Spleen (tissue), 11 donors: ENCODE results near the gene MALSU1. TPM values are rescaled to one million over a fixed set of nuclear protein-coding genes. Genes with fewer than 3 reads are reported as not detected.

Experiments
- DNase-seq: peaks from one replicate; pipeline ENCODE4 v3.0.0-alpha.2; 2020
- H3K27ac ChIP-seq, 8 donors: fragments of 200-600 bp; sonication (generic) in 7 of 8; 1 replicate in 4 of 8; 2 replicates in 4 of 8; pipeline versions ENCODE4 v1.5.0 to v1.8.0; 2016 to 2021; ENCODE audit warnings: inconsistent platforms in 4 of 8, mild to moderate bottlenecking in 4 of 8, moderate library complexity in 1 of 8
- H3K27me3 ChIP-seq, 7 donors: fragments of 200-600 bp; sonication (generic) in 6 of 7; replicated peaks in 1 of 7; 1 replicate in 4 of 7; 2 replicates in 3 of 7; pipeline versions ENCODE4 v1.5.0 to v1.8.0; 2016 to 2021; ENCODE audit warnings: inconsistent platforms in 3 of 7, mild to moderate bottlenecking in 1 of 7
- H3K36me3 ChIP-seq, 6 donors: fragments of 200-600 bp; sonication (generic) in 5 of 6; 1 replicate in 4 of 6; 2 replicates in 2 of 6; pipeline versions ENCODE4 v1.5.0 to v1.8.0; 2016 to 2021; ENCODE audit warnings: inconsistent platforms in 2 of 6
- H3K4me1 ChIP-seq, 6 donors: fragments of 200-600 bp; sonication (generic) in 5 of 6; 1 replicate in 3 of 6; 2 replicates in 3 of 6; pipeline versions ENCODE4 v1.5.0 to v1.8.0; 2016 to 2021; ENCODE audit warnings: inconsistent platforms in 3 of 6
- H3K4me3 ChIP-seq, 8 donors: fragments of 200-600 bp; sonication (generic) in 7 of 8; 1 replicate in 4 of 8; 2 replicates in 4 of 8; pipeline versions ENCODE4 v1.5.0 to v1.8.0; 2016 to 2021; ENCODE audit warnings: inconsistent platforms in 4 of 8, mild to moderate bottlenecking in 4 of 8, moderate library complexity in 2 of 8
- H3K9me3 ChIP-seq, 8 donors: fragments of 200-600 bp; sonication (generic) in 7 of 8; 1 replicate in 4 of 8; 2 replicates in 4 of 8; pipeline versions ENCODE4 v1.5.0 to v1.8.0; 2016 to 2021; ENCODE audit warnings: inconsistent platforms in 4 of 8
- CTCF ChIP-seq, 11 experiments: fragments of 200-600 bp in 7 of 11; fragments of 450-650 bp in 4 of 11; sonication (generic) in 4 of 11; IDR thresholded peaks in 8 of 11; conservative IDR thresholded peaks in 3 of 11; 1 replicate in 7 of 11; 2 replicates in 4 of 11; pipeline versions ENCODE4 v1.4.0 to v1.8.0; 2016 to 2021; ENCODE audit warnings: antibody characterized with exemption in 11 of 11, inconsistent platforms in 4 of 11, mild to moderate bottlenecking in 1 of 11
- POLR2A ChIP-seq, 3 donors: fragments of 450-650 bp; IDR thresholded peaks; one replicate each; pipeline ENCODE4 v1.5.1; 2017; ENCODE audit warnings: antibody characterized with exemption in 3 of 3, mild to moderate bottlenecking in 1 of 3
- POLR2AphosphoS5 ChIP-seq, 3 donors: sonication (generic); formaldehyde crosslinking; IDR thresholded peaks; one replicate each; pipeline ENCODE4 v1.5.1; 2017; ENCODE audit warnings: antibody characterized with exemption in 3 of 3
- WGBS, 5 donors: extraction: QIAGEN DNeasy Blood & Tissue Kit in 3 of 5; methylation state at CpG; one replicate each; pipeline versions ENCODE4 v1.1.5 to v1.1.7; 2013 to 2018; 5-methylcytosine and 5-hydroxymethylcytosine counted together
- intact Hi-C: fragments of 100-400 bp; cut with DNase I; formaldehyde crosslinking; loops from one replicate; pipeline ENCODE4 v1.15.0; 2023; ENCODE audit warnings: low total_unique reads
- polyA plus RNA-seq, 3 donors: library from polyadenylated mRNA; stranded (reverse); fragments of 200-250 nt; gene quantifications; one replicate each; pipeline ENCODE4 v1.2.1, GENCODE V29; 2013
- total RNA-seq, 7 donors: library from RNA; depleted of rRNA in 3 of 7; stranded (reverse); fragments of >200 nt in 3 of 7; fragmentation: NEBNext Ultra II Directional in 4 of 7; extraction: Animal tissue kit (Norgen Biotek cat#: 25700) in 4 of 7; gene quantifications; one replicate each; pipeline versions ENCODE4 v1.1.0 to v1.2.1, GENCODE V29; 2016 to 2021
- donor health status: healthy with polysubstance abuse.
- donor health status: DM: no; HTN: no; CAD: no; lungs with moderate emphysema.
- donor health status: DM: no; HTN: no; CAD: no.
- donor health status: Bipolar disorder and iron deficiency.
- donor health status: healthy.
- donor health status: DM: no; HTN: no; CAD: no.
- donor health status: DM: yes; HTN: yes; CAD: no.

MALSU1 gene
- total and polyA plus RNA-seq, 10 donors, result 18.3 to 49.8 (median 34.2) TPM

DNA sequence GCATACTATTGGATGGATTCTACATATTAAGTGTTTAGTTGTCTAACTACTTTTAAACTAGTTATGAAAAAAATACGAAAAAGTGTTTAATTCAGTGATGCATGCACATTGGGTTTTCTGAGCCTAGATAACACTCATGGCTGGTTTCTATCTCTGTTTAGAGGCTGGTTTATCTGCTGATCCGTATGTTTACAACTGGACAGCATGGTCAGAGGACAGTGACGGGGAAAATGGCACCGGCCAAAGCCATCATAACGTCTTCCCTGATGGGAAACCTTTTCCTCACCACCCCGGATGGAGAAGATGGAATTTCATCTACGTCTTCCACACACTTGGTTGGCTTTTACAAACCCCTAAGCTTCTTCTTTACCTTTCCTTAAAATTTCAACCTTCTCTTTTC, 42.4 kb upstream of the MALSU1 start:
- Histone ChIP-seq H3K4me3 (no peak overlapping the region), H3K36me3 (no peaks in the 10 kb centered on the region), H3K9me3 (peaks cover 0 to 8% (median 0%) of the 10 kb centered on the region in 8 donors), H3K27ac (no peak overlapping the region), H3K4me1 (peaks cover 0 to 1% (median 0%) of the 10 kb centered on the region in 6 donors), H3K27me3 (peaks cover 0 to 10% (median 0%) of the 10 kb centered on the region in 7 donors)
- no peak for TF ChIP-seq CTCF (IDR thresholded peaks at IDR 0.05 in 8 of 11, conservative IDR thresholded peaks at IDR 0.05 in 3 of 11)
- TF ChIP-seq POLR2A (IDR thresholded peaks at IDR 0.05), result no peak
- TF ChIP-seq POLR2AphosphoS5 (IDR thresholded peaks at IDR 0.05), result no peak
- DNase-seq, result no peak
- 77 to 93% (median 81%) methylated on average over 7 of the region's 7 CpGs for WGBS, 5 donors
- intact Hi-C loops, result no loop called here

DNA sequence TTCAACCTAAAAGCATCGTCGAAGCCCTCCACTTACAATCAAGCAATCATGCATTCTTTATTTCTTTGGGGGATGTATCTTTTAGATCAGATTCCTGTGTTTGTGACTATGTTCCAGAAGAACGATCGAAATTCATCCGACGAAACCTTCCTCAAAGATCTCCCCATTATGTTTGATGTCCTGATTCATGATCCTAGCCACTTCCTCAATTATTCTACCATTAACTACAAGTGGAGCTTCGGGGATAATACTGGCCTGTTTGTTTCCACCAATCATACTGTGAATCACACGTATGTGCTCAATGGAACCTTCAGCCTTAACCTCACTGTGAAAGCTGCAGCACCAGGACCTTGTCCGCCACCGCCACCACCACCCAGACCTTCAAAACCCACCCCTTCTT, 38.8 kb upstream of the MALSU1 start:
- no peak overlapping the region for H3K4me3 ChIP-seq
- TF ChIP-seq CTCF (IDR thresholded peaks at IDR 0.05 in 8 of 11, conservative IDR thresholded peaks at IDR 0.05 in 3 of 11), result no peak
- TF ChIP-seq POLR2AphosphoS5 (IDR thresholded peaks at IDR 0.05), result no peak
- TF ChIP-seq POLR2A (IDR thresholded peaks at IDR 0.05), result no peak
- no peaks in the 10 kb centered on the region for H3K9me3 ChIP-seq
- H3K4me1 ChIP-seq, result peaks cover 0 to 5% (median 2%) of the 10 kb centered on the region in 6 donors
- no peak overlapping the region for H3K27ac ChIP-seq
- WGBS, 5 donors, result 85 to 91% (median 86%) methylated on average over 10 of the region's 10 CpGs
- intact Hi-C loops, result no loop called here
- peaks cover 0 to 4% (median 0%) of the 10 kb centered on the region in 7 donors for H3K27me3 ChIP-seq
- DNase-seq, result no peak
- H3K36me3 ChIP-seq, result no peaks in the 10 kb centered on the region

DNA sequence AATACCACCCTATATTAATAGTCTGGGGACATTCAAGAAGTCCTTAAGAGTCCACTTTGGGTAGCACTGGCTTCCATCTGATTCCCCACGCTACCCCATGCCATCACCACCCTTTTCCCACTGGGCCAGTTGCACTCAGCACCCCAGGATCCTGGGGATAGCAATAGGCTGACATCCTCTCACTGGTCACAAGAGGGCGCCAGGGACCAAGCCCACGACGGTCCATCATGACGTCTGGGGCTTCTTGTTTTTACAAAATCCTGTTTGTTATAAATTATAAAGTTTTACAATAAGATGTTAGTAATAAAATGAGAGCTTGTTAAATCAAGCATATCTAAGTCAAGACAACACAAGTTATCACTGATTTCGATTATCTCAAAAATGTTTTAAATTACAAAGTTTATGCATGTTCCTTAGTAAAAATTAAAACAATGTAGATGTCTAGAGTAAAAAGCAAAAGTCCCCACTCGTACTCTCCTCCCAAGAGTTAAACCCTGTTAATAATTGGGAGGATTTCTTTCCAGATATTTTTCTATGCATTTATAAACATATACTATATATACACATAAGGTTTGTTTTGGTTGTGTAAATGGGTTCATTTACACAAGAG, 37.2 kb upstream of the MALSU1 start:
- intact Hi-C loops, result no loop called here
- no peak for TF ChIP-seq POLR2AphosphoS5 (IDR thresholded peaks at IDR 0.05)
- TF ChIP-seq CTCF (IDR thresholded peaks at IDR 0.05 in 8 of 11, conservative IDR thresholded peaks at IDR 0.05 in 3 of 11), result peak in 10 of 11 experiments; percentile 28 to 85 (median 70)
- Histone ChIP-seq H3K27ac (no peak overlapping the region), H3K4me1 (peaks cover 0 to 5% (median 2%) of the 10 kb centered on the region in 6 donors), H3K27me3 (no peaks in the 10 kb centered on the region), H3K4me3 (no peak overlapping the region), H3K9me3 (no peaks in the 10 kb centered on the region), H3K36me3 (no peaks in the 10 kb centered on the region)
- 4 to 10% (median 8%) methylated on average over 7 of the region's 7 CpGs for whole genome bisulfite sequencing, 5 donors
- DNase-seq, result peak; percentile 84

DNA sequence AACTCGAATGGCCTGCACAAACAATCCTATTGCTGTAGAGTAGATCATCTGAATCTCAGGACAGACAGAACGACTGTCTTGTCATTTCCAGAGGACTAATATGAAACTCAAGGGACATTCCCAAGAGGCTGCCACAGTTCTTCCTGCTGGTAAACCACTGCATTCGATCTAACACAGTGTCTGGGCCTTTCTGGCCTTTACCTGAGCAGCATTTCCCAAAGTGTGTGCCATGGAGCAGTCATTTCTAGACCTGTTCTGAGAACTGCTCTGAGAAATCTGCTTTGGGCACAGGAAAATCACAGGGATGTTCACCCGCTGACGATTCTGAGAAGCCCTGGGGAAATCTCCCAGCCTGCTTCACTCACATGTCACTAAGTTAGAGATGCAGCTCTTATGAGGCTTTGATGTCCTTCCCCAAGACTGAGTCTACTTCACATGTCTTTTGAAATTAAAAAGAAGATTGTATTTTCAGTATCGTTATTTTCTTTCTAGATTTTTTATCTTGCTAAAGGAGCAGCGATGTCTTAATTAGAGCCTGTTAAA, 34.2 kb upstream of the MALSU1 start:
- Histone ChIP-seq H3K27ac (no peak overlapping the region), H3K36me3 (no peaks in the 10 kb centered on the region), H3K9me3 (no peaks in the 10 kb centered on the region), H3K4me3 (no peak overlapping the region), H3K27me3 (no peaks in the 10 kb centered on the region), H3K4me1 (peaks cover 0 to 5% (median 2%) of the 10 kb centered on the region in 6 donors)
- no peak for DNase-seq
- TF ChIP-seq POLR2A (IDR thresholded peaks at IDR 0.05) (no peak), CTCF (IDR thresholded peaks at IDR 0.05 in 8 of 11, conservative IDR thresholded peaks at IDR 0.05 in 3 of 11) (no peak), POLR2AphosphoS5 (IDR thresholded peaks at IDR 0.05) (no peak)
- 73 to 78% (median 74%) methylated on average over 7 of the region's 7 CpGs for WGBS, 5 donors
- intact Hi-C loops, result no loop called here
